ENCODE results near the gene RASSF9. TPM values are rescaled to one million over a fixed set of nuclear protein-coding genes. Genes with fewer than 3 reads are reported as not detected.

The RASSF9 gene
- total and polyA plus RNA-seq, 2 experiments from 2014 or later: 0.31 to 0.35 TPM

- Histone ChIP-seq H3K27ac (ENCODE audit: low read depth) (no peak overlapping the region), H2AFZ (no peak overlapping the region), H3K27me3 (ENCODE audit: insufficient read depth) (no peaks in the 10 kb centered on the region), H3K4me1 (ENCODE audit: insufficient read depth) (peaks cover 8% of the 10 kb centered on the region; the same call in 1 of the 2 replicates), H4K20me1 (replicated peaks; ENCODE audit: insufficient read depth) (no peaks in the 10 kb centered on the region), H3F3A (replicated peaks; ENCODE audit: low read depth) (no peaks in the 10 kb centered on the region), H3K79me2 (replicated peaks; ENCODE audit: insufficient read depth) (no peaks in the 10 kb centered on the region), H3K36me3 (ENCODE audit: insufficient read depth) (no peaks in the 10 kb centered on the region), H3K4me3 (no peak overlapping the region), H3K9me2 (ENCODE audit: insufficient read depth) (no peaks in the 10 kb centered on the region), H3K4me2 (no peak overlapping the region)
- ATAC-seq (no peak), DNase-seq (ENCODE audit: low spot score) (no peak)
- Mint-ChIP-seq H3K4me1 (no peaks in the 10 kb centered on the region), H3K36me3 (ENCODE audit: low read depth) (no peaks in the 10 kb centered on the region; the same call in 2 of the 3 replicates), H3K27ac (no peak overlapping the region), H3K4me3 (no peak overlapping the region), H3K9me3 (no peaks in the 10 kb centered on the region), H3K27me3 (ENCODE audit: insufficient read depth, low read depth, poor library complexity) (no peaks in the 10 kb centered on the region)
- TF ChIP-seq CTCF (conservative IDR thresholded peaks at IDR 0.05; ENCODE audit: low read depth in 2 of 2) (no peak), JUNB (IDR thresholded peaks at IDR 0.05; ENCODE audit: unreplicated experiment) (no peak), ZNF114 (CRISPR knock-in tag; IDR thresholded peaks at IDR 0.05) (no peak), ZNF331 (CRISPR knock-in tag; IDR thresholded peaks at IDR 0.05; ENCODE audit: low read depth) (no peak), CREB1 (CRISPR knock-in tag; IDR thresholded peaks at IDR 0.05; ENCODE audit: low read depth) (no peak), EZH2phosphoT487 (IDR thresholded peaks at IDR 0.05; ENCODE audit: unreplicated experiment) (no peak), POLR2AphosphoS5 (IDR thresholded peaks at IDR 0.05; ENCODE audit: low read depth) (no peak), STAT1 (IDR thresholded peaks at IDR 0.05; ENCODE audit: unreplicated experiment) (no peak), NANOG (IDR thresholded peaks at IDR 0.05; ENCODE audit: borderline replicate concordance) (no peak)
- TF ChIP-seq, protein P1, sequence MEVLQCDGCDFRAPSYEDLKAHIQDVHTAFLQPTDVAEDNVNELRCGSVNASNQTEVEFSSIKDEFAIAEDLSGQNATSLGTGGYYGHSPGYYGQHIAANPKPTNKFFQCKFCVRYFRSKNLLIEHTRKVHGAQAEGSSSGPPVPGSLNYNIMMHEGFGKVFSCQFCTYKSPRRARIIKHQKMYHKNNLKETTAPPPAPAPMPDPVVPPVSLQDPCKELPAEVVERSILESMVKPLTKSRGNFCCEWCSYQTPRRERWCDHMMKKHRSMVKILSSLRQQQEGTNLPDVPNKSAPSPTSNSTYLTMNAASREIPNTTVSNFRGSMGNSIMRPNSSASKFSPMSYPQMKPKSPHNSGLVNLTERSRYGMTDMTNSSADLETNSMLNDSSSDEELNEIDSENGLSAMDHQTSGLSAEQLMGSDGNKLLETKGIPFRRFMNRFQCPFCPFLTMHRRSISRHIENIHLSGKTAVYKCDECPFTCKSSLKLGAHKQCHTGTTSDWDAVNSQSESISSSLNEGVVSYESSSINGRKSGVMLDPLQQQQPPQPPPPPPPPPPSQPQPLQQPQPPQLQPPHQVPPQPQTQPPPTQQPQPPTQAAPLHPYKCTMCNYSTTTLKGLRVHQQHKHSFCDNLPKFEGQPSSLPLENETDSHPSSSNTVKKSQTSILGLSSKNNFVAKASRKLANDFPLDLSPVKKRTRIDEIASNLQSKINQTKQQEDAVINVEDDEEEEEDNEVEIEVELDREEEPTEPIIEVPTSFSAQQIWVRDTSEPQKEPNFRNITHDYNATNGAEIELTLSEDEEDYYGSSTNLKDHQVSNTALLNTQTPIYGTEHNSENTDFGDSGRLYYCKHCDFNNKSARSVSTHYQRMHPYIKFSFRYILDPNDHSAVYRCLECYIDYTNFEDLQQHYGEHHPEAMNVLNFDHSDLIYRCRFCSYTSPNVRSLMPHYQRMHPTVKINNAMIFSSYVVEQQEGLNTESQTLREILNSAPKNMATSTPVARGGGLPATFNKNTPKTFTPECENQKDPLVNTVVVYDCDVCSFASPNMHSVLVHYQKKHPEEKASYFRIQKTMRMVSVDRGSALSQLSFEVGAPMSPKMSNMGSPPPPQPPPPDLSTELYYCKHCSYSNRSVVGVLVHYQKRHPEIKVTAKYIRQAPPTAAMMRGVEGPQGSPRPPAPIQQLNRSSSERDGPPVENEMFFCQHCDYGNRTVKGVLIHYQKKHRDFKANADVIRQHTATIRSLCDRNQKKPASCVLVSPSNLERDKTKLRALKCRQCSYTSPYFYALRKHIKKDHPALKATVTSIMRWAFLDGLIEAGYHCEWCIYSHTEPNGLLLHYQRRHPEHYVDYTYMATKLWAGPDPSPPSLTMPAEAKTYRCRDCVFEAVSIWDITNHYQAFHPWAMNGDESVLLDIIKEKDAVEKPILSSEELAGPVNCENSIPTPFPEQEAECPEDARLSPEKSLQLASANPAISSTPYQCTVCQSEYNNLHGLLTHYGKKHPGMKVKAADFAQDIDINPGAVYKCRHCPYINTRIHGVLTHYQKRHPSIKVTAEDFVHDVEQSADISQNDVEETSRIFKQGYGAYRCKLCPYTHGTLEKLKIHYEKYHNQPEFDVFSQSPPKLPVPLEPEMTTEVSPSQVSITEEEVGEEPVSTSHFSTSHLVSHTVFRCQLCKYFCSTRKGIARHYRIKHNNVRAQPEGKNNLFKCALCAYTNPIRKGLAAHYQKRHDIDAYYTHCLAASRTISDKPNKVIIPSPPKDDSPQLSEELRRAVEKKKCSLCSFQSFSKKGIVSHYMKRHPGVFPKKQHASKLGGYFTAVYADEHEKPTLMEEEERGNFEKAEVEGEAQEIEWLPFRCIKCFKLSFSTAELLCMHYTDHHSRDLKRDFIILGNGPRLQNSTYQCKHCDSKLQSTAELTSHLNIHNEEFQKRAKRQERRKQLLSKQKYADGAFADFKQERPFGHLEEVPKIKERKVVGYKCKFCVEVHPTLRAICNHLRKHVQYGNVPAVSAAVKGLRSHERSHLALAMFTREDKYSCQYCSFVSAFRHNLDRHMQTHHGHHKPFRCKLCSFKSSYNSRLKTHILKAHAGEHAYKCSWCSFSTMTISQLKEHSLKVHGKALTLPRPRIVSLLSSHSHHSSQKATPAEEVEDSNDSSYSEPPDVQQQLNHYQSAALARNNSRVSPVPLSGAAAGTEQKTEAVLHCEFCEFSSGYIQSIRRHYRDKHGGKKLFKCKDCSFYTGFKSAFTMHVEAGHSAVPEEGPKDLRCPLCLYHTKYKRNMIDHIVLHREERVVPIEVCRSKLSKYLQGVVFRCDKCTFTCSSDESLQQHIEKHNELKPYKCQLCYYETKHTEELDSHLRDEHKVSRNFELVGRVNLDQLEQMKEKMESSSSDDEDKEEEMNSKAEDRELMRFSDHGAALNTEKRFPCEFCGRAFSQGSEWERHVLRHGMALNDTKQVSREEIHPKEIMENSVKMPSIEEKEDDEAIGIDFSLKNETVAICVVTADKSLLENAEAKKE (CRISPR knock-in tag; IDR thresholded peaks at IDR 0.05): no peak
Observed at GRCh38 chr12:85883763-85884162, 47.6 kb upstream of the RASSF9 start.

Measured in GM23338 (cell line).